ENCODE data around the gene MED13L.

Gene MED13L

GRCh38 chr12:116080415-116080814 is 197.1 kb downstream of the MED13L start:
- no peak for TF ChIP-seq CTCF (IDR thresholded peaks at IDR 0.05)

- TF ChIP-seq CTCF (IDR thresholded peaks at IDR 0.05) = no peak
Observed at GRCh38 chr12:116078396-116078795, 199.1 kb downstream of the MED13L start.

GRCh38 chr12:116077431-116077830 is 200.1 kb downstream of the MED13L start:
- no peak for TF ChIP-seq CTCF (IDR thresholded peaks at IDR 0.05)

GRCh38 chr12:116076399-116076798 is 201.1 kb downstream of the MED13L start:
- no peak for TF ChIP-seq CTCF (IDR thresholded peaks at IDR 0.05)

GRCh38 chr12:116074686-116075085 is 202.8 kb downstream of the MED13L start:
- TF ChIP-seq CTCF (IDR thresholded peaks at IDR 0.05) = no peak

GRCh38 chr12:116071555-116072230 is 205.8 kb downstream of the MED13L start:
- no peak for TF ChIP-seq CTCF (IDR thresholded peaks at IDR 0.05)

GRCh38 chr12:116070444-116070843 is 207.0 kb downstream of the MED13L start:
- TF ChIP-seq CTCF (IDR thresholded peaks at IDR 0.05) = no peak

GRCh38 chr12:116069943-116070342 is 207.6 kb downstream of the MED13L start:
- no peak for TF ChIP-seq CTCF (IDR thresholded peaks at IDR 0.05)
